HEK293 (cell line): ENCODE results near the gene TLE5.
"Not testable (repeated sequence)": the region's sequence is repeated elsewhere in the genome, so short reads cannot be mapped to it uniquely, and the experiment has no call there.

Experiments
- KLF9 ChIP-seq: fragments of 450-650 bp; formaldehyde crosslinking; IDR thresholded peaks from 2 replicates; pipeline ENCODE4 v1.5.1; 2016; ENCODE audit warnings: missing biosample characterization, missing genetic modification characterization, low read depth
- ZBTB7A ChIP-seq: fragments of 450-650 bp; formaldehyde crosslinking; IDR thresholded peaks from 2 replicates; pipeline ENCODE4 v1.5.1; 2016; ENCODE audit warnings: low read depth, missing biosample characterization, missing genetic modification characterization
- ZNF121 ChIP-seq: fragments of 450-650 bp; formaldehyde crosslinking; IDR thresholded peaks from 2 replicates; pipeline ENCODE4 v1.5.1; 2016; ENCODE audit warnings: missing biosample characterization, missing genetic modification characterization
- ZNF311 ChIP-seq: fragments of 450-650 bp; formaldehyde crosslinking; IDR thresholded peaks from 2 replicates; pipeline ENCODE4 v1.5.1; 2017; ENCODE audit warnings: missing biosample characterization, missing genetic modification characterization, borderline replicate concordance
- ZNF530 ChIP-seq: fragments of 450-650 bp; formaldehyde crosslinking; IDR thresholded peaks from 2 replicates; pipeline ENCODE4 v1.5.1; 2016; ENCODE audit warnings: low read depth, missing biosample characterization, missing genetic modification characterization
- ZNF629 ChIP-seq: fragments of 450-650 bp; formaldehyde crosslinking; IDR thresholded peaks from 2 replicates; pipeline ENCODE4 v1.5.1; 2017; ENCODE audit warnings: missing biosample characterization, missing genetic modification characterization
- ZNF768 ChIP-seq: fragments of 450-650 bp; formaldehyde crosslinking; IDR thresholded peaks from 2 replicates; pipeline ENCODE4 v1.5.1; 2018; ENCODE audit warnings: missing biosample characterization, mild to moderate bottlenecking, missing genetic modification characterization
- TF ChIP-seq, protein P1 (sequence below): fragments of 450-650 bp; formaldehyde crosslinking; IDR thresholded peaks from 2 replicates; pipeline ENCODE4 v1.5.1; 2016; ENCODE audit warnings: missing biosample characterization, missing genetic modification characterization

DNA sequence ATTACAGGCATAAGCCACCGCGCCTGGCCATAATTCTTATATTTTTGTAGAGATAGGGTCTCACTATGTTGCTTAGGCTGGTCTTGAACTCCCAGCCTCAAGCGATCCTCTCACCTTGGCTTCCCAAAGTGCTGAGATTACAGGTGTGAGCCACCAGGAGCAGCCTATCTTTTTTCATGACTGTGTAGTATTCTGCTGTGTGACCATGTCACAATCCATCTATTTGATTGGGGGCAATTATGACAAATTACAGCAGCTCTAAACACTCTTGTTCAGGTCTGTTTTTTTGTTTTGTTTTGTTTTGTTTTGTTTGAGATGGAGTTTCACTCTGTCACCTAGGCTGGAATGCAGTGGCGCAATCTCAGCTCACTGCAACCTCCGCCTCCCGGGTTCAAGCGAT, 12.3 kb downstream of the TLE5 start:
- TF ChIP-seq, protein P1, sequence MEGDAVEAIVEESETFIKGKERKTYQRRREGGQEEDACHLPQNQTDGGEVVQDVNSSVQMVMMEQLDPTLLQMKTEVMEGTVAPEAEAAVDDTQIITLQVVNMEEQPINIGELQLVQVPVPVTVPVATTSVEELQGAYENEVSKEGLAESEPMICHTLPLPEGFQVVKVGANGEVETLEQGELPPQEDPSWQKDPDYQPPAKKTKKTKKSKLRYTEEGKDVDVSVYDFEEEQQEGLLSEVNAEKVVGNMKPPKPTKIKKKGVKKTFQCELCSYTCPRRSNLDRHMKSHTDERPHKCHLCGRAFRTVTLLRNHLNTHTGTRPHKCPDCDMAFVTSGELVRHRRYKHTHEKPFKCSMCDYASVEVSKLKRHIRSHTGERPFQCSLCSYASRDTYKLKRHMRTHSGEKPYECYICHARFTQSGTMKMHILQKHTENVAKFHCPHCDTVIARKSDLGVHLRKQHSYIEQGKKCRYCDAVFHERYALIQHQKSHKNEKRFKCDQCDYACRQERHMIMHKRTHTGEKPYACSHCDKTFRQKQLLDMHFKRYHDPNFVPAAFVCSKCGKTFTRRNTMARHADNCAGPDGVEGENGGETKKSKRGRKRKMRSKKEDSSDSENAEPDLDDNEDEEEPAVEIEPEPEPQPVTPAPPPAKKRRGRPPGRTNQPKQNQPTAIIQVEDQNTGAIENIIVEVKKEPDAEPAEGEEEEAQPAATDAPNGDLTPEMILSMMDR (tag by site-specific recombination), result not testable (repeated sequence)
- TF ChIP-seq ZNF768; ZNF121 (tag by site-specific recombination); ZNF311 (tag by site-specific recombination); ZNF530 (tag by site-specific recombination); ZNF629 (tag by site-specific recombination); KLF9 (tag by site-specific recombination); ZBTB7A (tag by site-specific recombination): not testable (repeated sequence)
